Astrocyte (in vitro differentiated cells and primary cell): ENCODE measurements around the gene GREB1. TPM values are rescaled to one million over a fixed set of nuclear protein-coding genes. Genes with fewer than 3 reads are reported as not detected.
A peak's percentile ranks its signal among the peaks of the same experiment; 100 is the strongest.

Source experiments
- DNase-seq: peaks from one replicate; pipeline ENCODE4 v3.0.0-alpha.2; 2010; ENCODE audit warnings: low read depth
- FAIRE-seq: peaks from 2 replicates; lab custom pipeline; 2011; peaks lifted over from hg19 to GRCh38; lab: Jason Lieb, UNC
- H2AFZ ChIP-seq: 2 replicates; pipeline ENCODE4 v1.6.0; 2012; ENCODE audit warnings: low read depth, low read length, inconsistent platforms
- H3K27ac ChIP-seq: 2 replicates; pipeline ENCODE4 v1.5.1; 2011; ENCODE audit warnings: low read depth, low read length, inconsistent platforms
- H3K27me3 ChIP-seq: 2 replicates; pipeline ENCODE4 v1.6.0; 2011; ENCODE audit warnings: low read length, inconsistent platforms; ENCODE audit not compliant: insufficient read depth
- H3K36me3 ChIP-seq: 2 replicates; pipeline ENCODE4 v1.5.1; 2011; ENCODE audit warnings: low read length, inconsistent platforms; ENCODE audit not compliant: insufficient read depth
- H3K4me1 ChIP-seq: 2 replicates; pipeline ENCODE4 v1.5.1; 2011; ENCODE audit warnings: low read length, inconsistent platforms; ENCODE audit not compliant: insufficient read depth
- H3K4me2 ChIP-seq: 2 replicates; pipeline ENCODE4 v1.6.0; 2012; ENCODE audit warnings: low read length, inconsistent platforms
- H3K4me3 ChIP-seq: 2 replicates; pipeline ENCODE4 v1.5.1; 2011; ENCODE audit warnings: low read depth, mild to moderate bottlenecking, low read length, inconsistent platforms; ENCODE audit not compliant: insufficient read depth
- H3K79me2 ChIP-seq: 2 replicates; pipeline ENCODE4 v1.6.0; 2012; ENCODE audit warnings: mild to moderate bottlenecking, low read length, inconsistent platforms; ENCODE audit not compliant: insufficient read depth
- H3K9ac ChIP-seq: 2 replicates; pipeline ENCODE4 v1.6.0; 2012; ENCODE audit warnings: mild to moderate bottlenecking, low read length, inconsistent platforms
- H3K9me3 ChIP-seq: 2 replicates; pipeline ENCODE4 v1.5.1; 2012; ENCODE audit warnings: low read depth, mild to moderate bottlenecking, low read length, inconsistent platforms; ENCODE audit not compliant: insufficient read depth
- H4K20me1 ChIP-seq: 2 replicates; pipeline ENCODE4 v1.6.0; 2012; ENCODE audit warnings: low read length, inconsistent platforms; ENCODE audit not compliant: insufficient read depth
- H3K27ac Mint-ChIP-seq: one replicate; pipeline ENCODE4 v1.8.0; 2021; ENCODE audit warnings: mild to moderate bottlenecking, mixed read lengths; ENCODE audit not compliant: unreplicated experiment
- H3K27me3 Mint-ChIP-seq: one replicate; pipeline ENCODE4 v1.8.0; 2021; ENCODE audit warnings: low read depth, mixed read lengths; ENCODE audit not compliant: unreplicated experiment
- H3K36me3 Mint-ChIP-seq: one replicate; pipeline ENCODE4 v1.8.0; 2021; ENCODE audit warnings: low read depth, mixed read lengths; ENCODE audit not compliant: unreplicated experiment
- H3K4me1 Mint-ChIP-seq: one replicate; pipeline ENCODE4 v1.8.0; 2021; ENCODE audit warnings: low read depth, mixed read lengths; ENCODE audit not compliant: unreplicated experiment
- H3K4me3 Mint-ChIP-seq: one replicate; pipeline ENCODE4 v1.8.0; 2021; ENCODE audit warnings: mild to moderate bottlenecking, moderate library complexity, mixed read lengths; ENCODE audit not compliant: unreplicated experiment
- H3K9me3 Mint-ChIP-seq: one replicate; pipeline ENCODE4 v1.8.0; 2021; ENCODE audit warnings: mild to moderate bottlenecking, mixed read lengths; ENCODE audit not compliant: unreplicated experiment
- EZH2 ChIP-seq: IDR thresholded peaks from 2 replicates; pipeline ENCODE4 v1.6.1; 2012; ENCODE audit warnings: mild to moderate bottlenecking, low read length, inconsistent platforms; ENCODE audit not compliant: insufficient read depth
- total RNA-seq: library from RNA; stranded (reverse); gene quantifications from 2 replicates; pipeline ENCODE4 v1.2.1, GENCODE V29; 2021
- TF ChIP-seq, protein P1 (sequence below): IDR thresholded peaks from 2 replicates; pipeline ENCODE4 v1.5.1; 2011; ENCODE audit warnings: low read depth, mild to moderate bottlenecking, inconsistent platforms, low read length, moderate library complexity; ENCODE audit not compliant: insufficient read depth

Gene GREB1
- total RNA-seq, 1 donor from 2014 or later, result 14.5 TPM

DNA sequence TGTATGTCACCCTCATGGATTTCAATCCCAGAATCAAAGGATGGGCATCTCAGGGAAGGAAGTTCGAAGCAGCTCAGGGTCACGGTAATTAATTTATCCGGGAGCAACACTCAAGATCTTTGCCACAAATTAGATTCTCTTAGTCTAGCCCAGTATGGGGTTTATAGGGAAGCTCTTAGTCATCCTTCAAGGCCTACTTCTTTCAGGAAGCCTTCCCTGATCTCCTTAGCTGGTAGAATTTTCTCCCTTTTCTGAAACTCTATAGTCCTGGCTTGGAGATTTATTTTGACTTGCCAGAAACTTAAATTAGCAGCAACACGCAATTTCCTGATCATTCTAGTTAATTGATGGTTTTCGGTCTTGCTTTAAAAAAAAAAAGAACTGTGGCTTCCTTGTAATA is 20.5 kb upstream of the GREB1 start:
- Histone ChIP-seq H3K9me3 (no peaks in the 10 kb centered on the region), H3K4me2 (no peak overlapping the region), H3K79me2 (no peaks in the 10 kb centered on the region), H3K27ac (no peak overlapping the region), H3K27me3 (peaks cover 41% of the 10 kb centered on the region), H3K36me3 (no peaks in the 10 kb centered on the region), H3K9ac (no peak overlapping the region), H2AFZ (no peak overlapping the region), H4K20me1 (no peaks in the 10 kb centered on the region), H3K4me1 (no peaks in the 10 kb centered on the region), H3K4me3 (no peak overlapping the region)
- no peak overlapping the region for H3K27ac Mint-ChIP-seq
- peaks cover 3% of the 10 kb centered on the region for H3K36me3 Mint-ChIP-seq
- H3K4me1 Mint-ChIP-seq, result peaks cover 7% of the 10 kb centered on the region
- no peak for FAIRE-seq
- DNase-seq, result no peak
- H3K4me3 Mint-ChIP-seq, result no peak overlapping the region
- H3K9me3 Mint-ChIP-seq, result peaks cover 1% of the 10 kb centered on the region
- H3K27me3 Mint-ChIP-seq, result peaks cover 4% of the 10 kb centered on the region
- TF ChIP-seq, protein P1, sequence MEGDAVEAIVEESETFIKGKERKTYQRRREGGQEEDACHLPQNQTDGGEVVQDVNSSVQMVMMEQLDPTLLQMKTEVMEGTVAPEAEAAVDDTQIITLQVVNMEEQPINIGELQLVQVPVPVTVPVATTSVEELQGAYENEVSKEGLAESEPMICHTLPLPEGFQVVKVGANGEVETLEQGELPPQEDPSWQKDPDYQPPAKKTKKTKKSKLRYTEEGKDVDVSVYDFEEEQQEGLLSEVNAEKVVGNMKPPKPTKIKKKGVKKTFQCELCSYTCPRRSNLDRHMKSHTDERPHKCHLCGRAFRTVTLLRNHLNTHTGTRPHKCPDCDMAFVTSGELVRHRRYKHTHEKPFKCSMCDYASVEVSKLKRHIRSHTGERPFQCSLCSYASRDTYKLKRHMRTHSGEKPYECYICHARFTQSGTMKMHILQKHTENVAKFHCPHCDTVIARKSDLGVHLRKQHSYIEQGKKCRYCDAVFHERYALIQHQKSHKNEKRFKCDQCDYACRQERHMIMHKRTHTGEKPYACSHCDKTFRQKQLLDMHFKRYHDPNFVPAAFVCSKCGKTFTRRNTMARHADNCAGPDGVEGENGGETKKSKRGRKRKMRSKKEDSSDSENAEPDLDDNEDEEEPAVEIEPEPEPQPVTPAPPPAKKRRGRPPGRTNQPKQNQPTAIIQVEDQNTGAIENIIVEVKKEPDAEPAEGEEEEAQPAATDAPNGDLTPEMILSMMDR, result no peak
- TF ChIP-seq EZH2, result no peak

DNA sequence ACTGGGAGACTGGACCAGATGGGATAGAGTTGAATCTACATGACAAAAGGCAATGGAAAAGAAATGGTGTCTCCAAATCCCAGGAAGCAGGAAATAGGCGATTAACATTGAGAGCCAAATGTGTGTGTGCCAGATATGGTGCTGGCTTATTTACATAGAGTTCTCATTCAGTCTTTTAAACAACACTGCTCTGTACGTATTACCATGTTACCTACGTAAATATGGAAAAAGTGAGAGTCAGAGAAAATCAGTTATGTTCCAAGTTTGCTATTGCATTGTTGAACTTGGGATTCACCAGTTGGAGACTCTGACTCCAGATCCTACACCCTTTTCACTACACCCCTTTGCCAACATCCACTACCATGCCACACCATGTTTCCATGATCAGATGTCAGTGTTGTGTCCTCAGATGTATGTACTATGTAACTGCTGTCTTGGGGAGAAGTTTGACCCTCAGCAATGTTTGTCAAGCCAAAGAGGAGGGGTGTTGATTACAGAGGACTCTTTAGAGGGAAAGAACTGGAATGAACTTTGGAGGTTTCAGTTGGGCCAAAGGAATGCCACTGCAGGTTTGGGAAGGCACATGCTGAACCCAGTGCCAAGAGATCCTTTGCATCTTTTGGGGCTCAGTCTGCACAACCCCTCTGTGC is 19.6 kb upstream of the GREB1 start:
- Mint-ChIP-seq H3K27me3 (peaks cover 4% of the 10 kb centered on the region), H3K36me3 (peaks cover 3% of the 10 kb centered on the region), H3K4me3 (no peak overlapping the region), H3K27ac (no peak overlapping the region), H3K9me3 (peaks cover 1% of the 10 kb centered on the region), H3K4me1 (peaks cover 7% of the 10 kb centered on the region)
- Histone ChIP-seq H3K79me2 (no peaks in the 10 kb centered on the region), H3K4me2 (no peak overlapping the region), H3K9ac (no peak overlapping the region), H3K9me3 (no peaks in the 10 kb centered on the region), H3K4me3 (no peak overlapping the region), H4K20me1 (no peaks in the 10 kb centered on the region), H3K4me1 (no peaks in the 10 kb centered on the region), H2AFZ (no peak overlapping the region), H3K27ac (no peak overlapping the region), H3K36me3 (no peaks in the 10 kb centered on the region), H3K27me3 (peaks cover 38% of the 10 kb centered on the region)
- no peak for FAIRE-seq
- no peak for DNase-seq
- TF ChIP-seq, protein P1, result no peak
- no peak for TF ChIP-seq EZH2

DNA sequence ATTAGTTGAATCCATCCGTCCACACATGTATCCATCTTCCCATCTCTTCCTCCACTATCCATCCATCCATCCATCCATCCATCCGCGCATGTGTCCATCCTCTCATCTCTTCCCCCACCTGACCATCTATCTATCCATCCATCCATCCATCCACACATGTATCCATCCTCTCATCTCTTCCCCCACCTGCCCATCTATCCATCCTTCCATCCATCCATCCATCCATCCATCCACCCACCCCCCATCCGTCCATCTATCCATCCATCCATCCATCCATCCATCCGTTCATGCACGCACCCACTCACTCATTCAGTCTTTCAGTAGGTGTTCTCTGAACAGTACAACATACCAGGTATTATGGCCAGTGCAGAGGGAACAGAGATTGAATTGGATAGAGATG is 18.9 kb upstream of the GREB1 start:
- H3K27ac ChIP-seq, result no peak overlapping the region
- H4K20me1 ChIP-seq, result no peaks in the 10 kb centered on the region
- no peak for FAIRE-seq
- peak overlapping the region; percentile 12 for H3K4me3 Mint-ChIP-seq
- H3K27me3 ChIP-seq, result peaks cover 34% of the 10 kb centered on the region
- H2AFZ ChIP-seq, result no peak overlapping the region
- H3K9ac ChIP-seq, result no peak overlapping the region
- no peaks in the 10 kb centered on the region for H3K9me3 ChIP-seq
- H3K27me3 Mint-ChIP-seq, result peaks cover 4% of the 10 kb centered on the region
- peaks cover 3% of the 10 kb centered on the region for H3K36me3 Mint-ChIP-seq
- no peak for TF ChIP-seq EZH2
- TF ChIP-seq, protein P1, result no peak
- H3K27ac Mint-ChIP-seq, result no peak overlapping the region
- H3K4me2 ChIP-seq, result no peak overlapping the region
- no peak overlapping the region for H3K4me3 ChIP-seq
- no peaks in the 10 kb centered on the region for H3K79me2 ChIP-seq
- peaks cover 7% of the 10 kb centered on the region for H3K4me1 Mint-ChIP-seq
- H3K36me3 ChIP-seq, result no peaks in the 10 kb centered on the region
- DNase-seq, result no peak
- H3K9me3 Mint-ChIP-seq, result peaks cover 1% of the 10 kb centered on the region
- H3K4me1 ChIP-seq, result no peaks in the 10 kb centered on the region
